Ishikawa (cell line): ENCODE results near the gene EBP.

Experiments
- CEBPB ChIP-seq: IDR thresholded peaks from 2 replicates; pipeline ENCODE4 v1.6.1; 2012
- CREB1 ChIP-seq: IDR thresholded peaks from 2 replicates; pipeline ENCODE4 v1.6.1; 2012; ENCODE audit warnings: low read depth
- EGR1 ChIP-seq: IDR thresholded peaks from 2 replicates; pipeline ENCODE4 v1.6.1; 2012
- EP300 ChIP-seq: IDR thresholded peaks from 2 replicates; pipeline ENCODE4 v1.6.1; 2012; ENCODE audit warnings: borderline replicate concordance
- NFIC ChIP-seq: IDR thresholded peaks from 2 replicates; pipeline ENCODE4 v1.6.1; 2012
- RAD21 ChIP-seq: IDR thresholded peaks from 2 replicates; pipeline ENCODE4 v1.6.1; 2012; ENCODE audit warnings: low read depth
- TAF1 ChIP-seq: IDR thresholded peaks from 2 replicates; pipeline ENCODE4 v1.6.1; 2012; ENCODE audit warnings: low read depth, mild to moderate bottlenecking
- YY1 ChIP-seq: IDR thresholded peaks from 2 replicates; pipeline ENCODE4 v1.6.1; 2012; ENCODE audit warnings: low read depth
- TF ChIP-seq, protein P1 (sequence below): IDR thresholded peaks from 2 replicates; pipeline ENCODE4 v1.6.1; 2012; ENCODE audit warnings: low read depth, mild to moderate bottlenecking
- TF ChIP-seq, protein P2 (sequence below): IDR thresholded peaks from 2 replicates; pipeline ENCODE4 v1.6.1; 2012

DNA sequence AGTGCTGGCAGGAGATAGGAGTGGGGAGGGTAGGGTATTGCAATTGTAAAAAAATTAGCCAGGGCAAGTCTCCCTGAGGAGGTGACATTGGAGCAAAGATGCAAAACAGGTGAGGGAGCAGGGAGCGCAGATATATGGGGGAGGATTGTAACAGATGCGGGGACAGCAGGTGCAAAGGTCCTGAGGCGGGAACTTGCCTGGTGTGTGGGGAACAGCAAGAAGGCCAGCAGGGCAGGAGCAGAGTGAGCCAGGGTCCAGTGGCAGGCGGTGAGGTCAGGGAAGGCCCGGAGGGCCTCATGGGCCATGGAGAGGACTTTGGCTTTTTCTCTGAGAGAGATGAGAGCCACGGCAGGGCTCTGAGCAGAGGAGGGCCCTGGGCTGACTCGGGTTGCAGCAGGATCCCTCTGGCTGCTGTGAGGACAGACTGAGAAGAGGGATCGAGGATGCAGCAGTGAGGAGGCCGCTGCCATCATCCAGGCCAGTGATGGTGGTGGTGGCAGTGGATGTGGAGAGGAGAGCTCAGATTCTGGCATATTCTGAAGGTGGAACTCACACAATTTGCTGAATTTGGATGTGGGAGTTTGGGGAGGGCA lies 6.6 kb upstream of the EBP start:
- TF ChIP-seq RAD21 = no peak
- TF ChIP-seq TAF1 = no peak
- TF ChIP-seq, protein P1, sequence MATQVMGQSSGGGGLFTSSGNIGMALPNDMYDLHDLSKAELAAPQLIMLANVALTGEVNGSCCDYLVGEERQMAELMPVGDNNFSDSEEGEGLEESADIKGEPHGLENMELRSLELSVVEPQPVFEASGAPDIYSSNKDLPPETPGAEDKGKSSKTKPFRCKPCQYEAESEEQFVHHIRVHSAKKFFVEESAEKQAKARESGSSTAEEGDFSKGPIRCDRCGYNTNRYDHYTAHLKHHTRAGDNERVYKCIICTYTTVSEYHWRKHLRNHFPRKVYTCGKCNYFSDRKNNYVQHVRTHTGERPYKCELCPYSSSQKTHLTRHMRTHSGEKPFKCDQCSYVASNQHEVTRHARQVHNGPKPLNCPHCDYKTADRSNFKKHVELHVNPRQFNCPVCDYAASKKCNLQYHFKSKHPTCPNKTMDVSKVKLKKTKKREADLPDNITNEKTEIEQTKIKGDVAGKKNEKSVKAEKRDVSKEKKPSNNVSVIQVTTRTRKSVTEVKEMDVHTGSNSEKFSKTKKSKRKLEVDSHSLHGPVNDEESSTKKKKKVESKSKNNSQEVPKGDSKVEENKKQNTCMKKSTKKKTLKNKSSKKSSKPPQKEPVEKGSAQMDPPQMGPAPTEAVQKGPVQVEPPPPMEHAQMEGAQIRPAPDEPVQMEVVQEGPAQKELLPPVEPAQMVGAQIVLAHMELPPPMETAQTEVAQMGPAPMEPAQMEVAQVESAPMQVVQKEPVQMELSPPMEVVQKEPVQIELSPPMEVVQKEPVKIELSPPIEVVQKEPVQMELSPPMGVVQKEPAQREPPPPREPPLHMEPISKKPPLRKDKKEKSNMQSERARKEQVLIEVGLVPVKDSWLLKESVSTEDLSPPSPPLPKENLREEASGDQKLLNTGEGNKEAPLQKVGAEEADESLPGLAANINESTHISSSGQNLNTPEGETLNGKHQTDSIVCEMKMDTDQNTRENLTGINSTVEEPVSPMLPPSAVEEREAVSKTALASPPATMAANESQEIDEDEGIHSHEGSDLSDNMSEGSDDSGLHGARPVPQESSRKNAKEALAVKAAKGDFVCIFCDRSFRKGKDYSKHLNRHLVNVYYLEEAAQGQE = no peak
- no peak for TF ChIP-seq EP300
- TF ChIP-seq, protein P2, sequence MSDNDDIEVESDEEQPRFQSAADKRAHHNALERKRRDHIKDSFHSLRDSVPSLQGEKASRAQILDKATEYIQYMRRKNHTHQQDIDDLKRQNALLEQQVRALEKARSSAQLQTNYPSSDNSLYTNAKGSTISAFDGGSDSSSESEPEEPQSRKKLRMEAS = no peak
- no peak for TF ChIP-seq CEBPB
- no peak for TF ChIP-seq NFIC
- TF ChIP-seq CREB1 = no peak
- TF ChIP-seq YY1 = no peak
- no peak for TF ChIP-seq EGR1
